CD4-positive, alpha-beta T cell treated with Interleukin-1 beta for 1 hour (primary cell): ENCODE measurements around the gene PDIA3.
A peak's percentile ranks its signal among the peaks of the same experiment; 100 is the strongest.
"Not testable (repeated sequence)": the region's sequence is repeated elsewhere in the genome, so short reads cannot be mapped to it uniquely, and the experiment has no call there.

Experiments used
- DNase-seq, 2 donors: peaks; one replicate each; pipeline ENCODE4 v3.0.0-alpha.2; 2020 to 2022

The PDIA3 gene

DNA sequence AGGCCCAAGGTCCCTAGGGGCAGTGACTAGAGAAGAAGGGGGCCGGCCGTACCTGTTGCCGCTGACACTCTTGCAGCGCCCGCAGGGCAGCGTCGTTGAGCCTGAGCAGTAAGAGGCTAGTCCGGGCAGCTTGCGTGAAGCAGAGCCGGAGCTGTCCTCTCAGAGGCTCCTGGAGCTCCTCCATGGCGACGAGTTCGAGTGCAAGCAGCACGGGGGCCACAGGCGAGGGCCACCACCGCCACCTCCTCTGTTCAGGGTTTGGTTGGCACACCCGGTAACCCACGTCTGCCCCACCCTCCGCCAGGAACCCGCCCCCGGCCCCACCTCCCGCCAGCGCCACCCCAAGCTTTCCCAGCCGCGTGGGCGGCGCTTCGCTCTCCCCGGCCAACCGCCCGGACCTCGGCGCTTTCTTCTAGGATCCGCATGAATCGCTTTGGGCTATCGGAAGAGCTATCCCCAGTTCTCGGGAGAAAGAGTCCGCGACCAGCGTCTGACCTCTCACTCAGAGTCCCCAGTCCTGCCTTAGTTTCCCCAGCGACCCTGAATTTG lies 30.6 kb downstream of the PDIA3 start, which contains the start of gene ELL3:
Gene ELL3, minus strand, starts transcription at position 249 of the 549 bp plus-strand sequence. Its CDS starts 65 bp downstream, at position 184.
- peak; percentile 79 for DNase-seq

DNA sequence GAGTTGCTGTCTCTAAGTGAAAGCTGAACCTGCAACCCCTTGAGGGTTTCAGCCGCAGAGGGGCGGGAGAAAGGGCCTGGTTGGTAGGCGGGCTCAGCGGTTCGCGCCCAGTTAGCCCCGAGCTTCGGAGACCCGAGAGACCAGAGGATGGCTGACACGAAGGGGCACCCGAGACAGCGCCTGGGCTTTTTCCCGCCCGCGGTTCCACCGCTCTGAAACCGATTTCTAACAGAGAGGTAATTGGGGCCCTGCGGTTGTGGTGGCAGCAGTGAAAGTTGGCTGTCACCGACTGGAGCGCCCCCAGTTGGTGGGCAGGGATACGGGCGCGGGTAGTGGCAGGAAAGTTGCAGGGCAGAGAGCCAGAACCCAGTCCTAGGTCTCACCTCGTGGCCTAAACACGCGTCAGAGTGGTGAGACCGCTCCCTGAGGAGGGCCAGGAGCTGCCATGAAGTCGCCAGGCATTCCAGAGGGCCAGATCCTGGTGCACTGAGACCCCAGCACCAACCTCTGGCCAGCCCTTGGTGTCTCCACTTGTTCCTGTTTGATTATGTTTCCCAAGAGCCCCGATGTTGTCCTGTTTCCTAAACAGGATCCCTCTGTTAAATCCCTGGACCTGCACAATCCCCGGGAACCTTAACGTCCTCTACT lies 31.2 kb downstream of the PDIA3 start:
- peak; percentile 82 to 85 for DNase-seq

DNA sequence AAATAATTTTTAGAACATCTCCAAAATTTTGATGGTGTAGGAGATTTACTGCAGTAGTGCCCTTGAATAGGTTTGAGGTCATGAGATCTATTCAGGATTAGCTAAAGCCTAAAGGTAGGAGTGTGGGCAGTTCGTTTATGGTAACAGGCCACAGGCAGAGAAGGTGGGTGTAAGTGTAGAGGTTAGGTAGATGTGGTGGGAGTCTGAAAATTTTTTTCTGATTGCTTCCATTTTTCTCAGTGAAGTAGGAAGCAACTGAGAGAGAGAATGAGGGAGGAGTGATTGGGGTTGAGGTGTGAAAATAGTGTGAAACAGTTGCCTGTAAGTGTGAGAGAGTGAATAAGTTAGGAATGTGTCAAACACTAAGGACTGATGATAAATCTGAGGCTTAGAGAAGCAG lies 32.8 kb downstream of the PDIA3 start:
- no peak for DNase-seq

DNA sequence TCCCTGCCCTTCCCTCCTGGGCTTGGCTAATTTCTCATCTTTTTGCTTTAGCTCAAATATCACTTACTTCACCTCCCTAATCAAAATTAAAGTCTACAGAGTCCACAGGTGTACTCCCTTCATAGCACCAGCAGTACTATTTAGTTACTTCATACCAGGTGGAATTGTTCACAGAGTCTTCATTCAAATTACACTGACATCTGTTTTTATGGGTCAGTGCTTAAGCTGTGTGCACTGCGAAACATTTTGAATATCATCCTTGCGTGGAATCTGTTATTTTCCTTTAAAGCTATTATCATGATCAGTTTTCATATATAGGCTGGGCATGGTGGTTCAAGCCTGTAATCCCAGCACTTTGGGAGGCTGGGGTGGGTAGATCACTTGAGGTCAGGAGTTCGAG lies 43.2 kb downstream of the PDIA3 start:
- no peak for DNase-seq

DNA sequence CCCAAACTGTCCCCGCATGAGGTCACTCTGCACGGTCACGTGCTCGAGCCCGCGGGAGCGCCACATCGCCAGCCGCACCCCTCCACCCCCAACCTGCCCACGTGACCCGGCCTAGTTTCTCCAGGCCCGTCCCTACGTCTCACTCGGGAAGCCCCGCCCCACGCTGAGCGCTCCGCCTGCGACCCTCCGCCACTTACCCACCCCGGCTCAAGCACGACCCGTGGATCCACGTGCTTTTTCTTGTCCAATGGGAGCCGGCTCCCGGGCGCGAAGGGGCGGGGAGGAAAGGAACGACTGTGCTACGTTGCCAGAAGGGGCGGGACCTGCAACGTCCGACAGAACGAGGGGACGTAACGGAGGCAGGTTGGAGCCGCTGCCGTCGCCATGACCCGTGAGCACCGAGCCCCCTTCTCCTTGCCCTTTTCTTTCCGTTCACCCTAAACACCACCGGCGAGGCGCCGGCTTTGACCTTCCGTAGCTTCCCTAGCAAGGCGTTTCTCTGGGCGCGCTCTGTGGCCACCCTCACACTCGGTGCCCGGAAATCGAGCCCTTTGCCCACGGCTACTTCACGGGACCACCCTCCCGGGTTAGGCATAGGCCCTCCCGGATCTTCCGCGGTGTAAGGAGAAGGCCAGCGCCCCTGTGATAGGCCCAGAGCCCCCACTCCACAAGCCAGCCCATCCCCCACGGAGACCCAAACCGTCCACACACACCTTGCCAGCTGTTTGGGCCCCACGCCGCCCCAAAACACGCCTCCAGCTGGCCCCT lies 45.9 kb downstream of the PDIA3 start, which contains the start of gene SERF2:
Gene SERF2, plus strand, starts transcription at position 328 of the 768 bp plus-strand sequence. Its CDS starts 57 bp downstream, at position 385.
- DNase-seq, result peak; percentile 100

DNA sequence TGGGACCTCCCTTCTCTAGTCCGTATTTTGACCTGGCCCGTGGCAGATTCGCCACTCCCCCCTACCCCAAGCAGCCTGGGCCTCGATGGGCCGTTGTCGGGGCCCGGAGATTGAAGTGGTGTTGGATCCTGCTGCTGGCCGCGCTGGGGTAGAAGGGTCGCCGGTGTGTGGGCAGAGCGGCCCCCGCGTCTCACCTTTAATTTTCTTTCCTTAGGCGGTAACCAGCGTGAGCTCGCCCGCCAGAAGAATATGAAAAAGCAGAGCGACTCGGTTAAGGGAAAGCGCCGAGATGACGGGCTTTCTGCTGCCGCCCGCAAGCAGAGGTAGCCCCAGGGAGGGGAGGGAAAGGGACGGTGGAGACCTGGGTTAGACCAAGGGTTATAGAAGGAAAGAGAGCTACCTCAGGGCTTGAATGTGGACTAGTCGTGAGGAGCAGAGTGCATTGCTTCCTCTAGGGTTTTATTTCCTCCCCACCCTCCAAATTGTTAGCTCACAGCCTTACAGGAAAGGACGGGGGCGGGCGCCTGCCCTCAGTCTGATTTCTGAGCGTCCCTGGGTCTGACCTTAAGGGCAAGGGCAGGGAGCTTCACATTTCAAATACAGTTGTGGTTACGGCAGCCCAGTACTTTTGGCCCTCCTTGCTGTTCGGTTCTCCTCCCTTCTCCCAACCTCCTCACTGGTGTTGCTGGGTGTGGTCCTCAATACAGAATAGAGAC lies 46.7 kb downstream of the PDIA3 start:
- DNase-seq, result peak; percentile 45 to 55

DNA sequence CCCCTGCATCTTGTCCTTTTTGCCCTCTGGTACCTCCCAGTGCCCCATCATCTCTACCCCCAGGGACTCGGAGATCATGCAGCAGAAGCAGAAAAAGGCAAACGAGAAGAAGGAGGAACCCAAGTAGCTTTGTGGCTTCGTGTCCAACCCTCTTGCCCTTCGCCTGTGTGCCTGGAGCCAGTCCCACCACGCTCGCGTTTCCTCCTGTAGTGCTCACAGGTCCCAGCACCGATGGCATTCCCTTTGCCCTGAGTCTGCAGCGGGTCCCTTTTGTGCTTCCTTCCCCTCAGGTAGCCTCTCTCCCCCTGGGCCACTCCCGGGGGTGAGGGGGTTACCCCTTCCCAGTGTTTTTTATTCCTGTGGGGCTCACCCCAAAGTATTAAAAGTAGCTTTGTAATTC lies 47.4 kb downstream of the PDIA3 start:
- DNase-seq, result no peak

DNA sequence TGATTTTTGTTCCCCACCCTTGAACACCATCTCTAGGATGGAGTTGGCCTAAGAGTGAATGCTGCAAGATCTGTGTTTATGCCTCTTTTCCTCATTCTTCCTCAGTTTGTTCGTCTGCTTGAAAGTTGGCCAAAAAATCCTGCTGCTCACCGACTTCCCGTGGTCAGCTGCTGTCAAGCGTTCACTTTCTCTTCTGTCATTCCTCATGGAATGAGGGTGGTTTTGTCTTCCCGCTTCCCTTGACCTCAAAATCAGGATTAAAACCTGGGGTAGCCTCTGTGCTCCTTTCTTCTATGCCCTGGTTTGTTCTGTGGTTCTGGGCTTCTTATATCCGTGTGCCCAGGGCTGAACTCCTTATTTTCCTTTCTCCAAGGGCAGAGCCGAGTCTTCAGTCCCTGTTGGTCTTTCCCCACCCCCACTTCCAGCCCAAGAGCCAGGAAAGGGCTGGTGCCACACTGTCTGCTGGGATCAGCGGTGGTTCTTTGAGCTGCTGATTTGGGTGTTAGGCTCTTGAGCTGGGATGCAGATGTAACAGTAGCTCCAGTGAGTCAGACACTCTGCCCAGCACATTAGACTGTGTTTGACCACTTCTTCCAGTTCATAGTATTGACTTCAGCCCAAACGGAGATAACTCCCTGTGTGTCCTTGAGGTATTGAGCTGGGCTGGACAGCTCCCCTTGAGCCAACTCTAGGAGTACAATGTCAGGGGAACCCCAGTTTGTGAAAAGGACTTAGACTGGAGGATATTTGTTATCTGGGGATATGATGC lies 48.2 kb downstream of the PDIA3 start:
- no peak for DNase-seq

DNA sequence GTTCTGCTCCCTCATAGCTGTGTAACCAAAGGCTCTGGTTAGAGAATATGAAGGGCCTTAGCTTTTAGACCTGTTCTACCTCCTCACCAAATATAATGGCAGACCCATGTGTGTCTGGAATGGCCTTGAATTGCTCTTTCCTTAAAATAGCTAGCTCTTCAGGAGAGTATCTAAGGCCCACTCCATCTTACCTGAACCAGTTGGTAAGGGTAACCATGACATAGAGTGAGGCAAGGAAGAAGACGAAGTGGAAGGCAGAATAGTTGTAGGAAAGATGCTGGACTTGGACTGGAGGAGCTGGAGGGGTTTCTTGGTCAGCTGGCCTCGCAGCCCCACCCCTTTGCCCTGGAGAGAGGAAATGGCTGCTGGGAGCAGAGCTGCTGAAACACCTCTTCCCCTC lies 49.0 kb downstream of the PDIA3 start:
- DNase-seq, result no peak

DNA sequence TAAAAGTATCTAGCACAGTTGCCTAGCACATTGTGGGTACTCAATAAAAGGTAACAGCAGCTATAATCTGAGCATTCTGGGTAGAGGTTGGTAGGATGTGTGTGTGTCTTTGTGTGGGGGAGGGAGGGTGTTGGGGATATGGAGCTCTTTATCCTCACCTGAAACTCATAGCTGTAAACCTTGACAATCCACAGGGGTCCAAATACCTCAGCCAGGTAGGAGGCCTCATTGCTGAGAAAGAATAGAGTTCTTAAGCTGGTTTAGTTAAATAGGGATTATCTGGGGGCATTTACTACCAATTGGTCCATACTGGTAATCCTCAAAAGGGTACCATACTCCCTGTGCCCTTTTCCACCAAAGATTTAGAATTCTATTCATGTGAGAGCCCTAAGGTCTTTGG lies 49.8 kb downstream of the PDIA3 start:
- no peak for DNase-seq

DNA sequence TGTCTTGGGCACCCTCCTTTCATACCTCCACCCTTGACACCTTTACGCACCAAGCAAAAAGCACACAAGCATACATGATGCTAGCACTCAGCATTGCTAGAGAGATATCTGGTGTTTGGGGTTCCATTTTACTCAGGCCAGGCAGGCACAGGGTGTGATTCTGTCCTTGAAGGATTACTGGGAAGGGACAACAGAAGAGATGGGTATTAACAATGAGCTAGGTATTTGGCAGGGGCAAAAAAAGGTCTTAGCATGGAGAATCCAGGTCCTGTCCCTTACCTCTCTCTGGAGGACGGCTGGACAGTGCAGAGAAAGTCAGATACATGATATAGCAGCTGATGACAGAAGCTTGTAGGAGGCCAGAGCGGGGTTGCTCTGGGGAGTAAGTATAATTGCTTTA lies 50.3 kb downstream of the PDIA3 start:
- no peak for DNase-seq

DNA sequence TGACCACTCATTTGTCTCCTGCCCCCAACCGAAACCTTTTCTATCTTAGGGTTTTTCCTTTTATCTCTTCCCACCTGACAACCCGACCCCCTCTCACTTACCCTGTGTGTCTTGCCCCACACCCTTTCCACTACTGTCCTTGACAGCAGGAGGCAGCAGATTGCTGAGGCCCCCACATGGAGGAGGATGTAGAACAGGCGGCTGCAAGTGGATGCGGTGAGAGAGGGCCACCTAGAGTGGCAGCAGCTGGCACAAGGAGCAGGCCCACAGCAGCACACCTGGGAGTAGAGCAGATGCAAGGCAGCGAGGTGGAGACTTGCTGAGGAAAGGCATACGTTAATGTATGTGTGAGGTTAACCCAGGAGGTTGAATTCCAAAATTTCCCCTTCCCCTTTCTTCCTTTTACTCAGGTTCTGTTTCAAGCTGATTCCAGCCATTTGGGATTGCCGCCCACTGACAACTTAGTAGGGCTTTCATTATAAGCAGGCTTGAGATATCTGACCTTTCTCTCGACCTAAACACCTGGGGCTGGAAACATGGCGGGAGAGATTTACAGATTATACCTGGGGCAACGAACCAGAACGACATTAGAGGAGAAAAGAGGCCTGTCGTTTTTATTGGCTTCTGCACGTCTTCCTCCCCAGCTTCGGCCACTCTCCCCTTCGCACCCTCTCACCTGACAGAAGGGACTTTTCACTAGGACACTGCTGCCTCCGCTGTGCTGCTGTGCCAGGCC lies 53.1 kb downstream of the PDIA3 start:
- DNase-seq, result no peak

DNA sequence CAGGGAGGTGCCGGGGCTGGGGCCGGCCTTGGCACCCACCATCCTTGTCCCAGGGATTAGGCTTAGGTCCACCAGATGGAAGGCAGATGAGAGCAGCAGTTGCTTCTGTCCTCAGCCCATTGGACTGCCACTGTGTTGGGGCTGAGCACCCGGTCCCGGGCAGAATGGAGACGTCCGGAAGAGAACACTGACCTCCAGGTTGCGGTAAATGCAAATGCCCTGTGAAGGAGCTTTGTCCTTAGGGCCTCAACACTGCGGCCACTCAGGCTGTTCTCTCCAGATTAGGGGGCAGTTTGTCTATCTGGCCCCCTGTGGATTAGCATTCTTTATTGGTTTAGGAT lies 53.7 kb downstream of the PDIA3 start, which contains the start of gene SERINC4:
Gene SERINC4, minus strand, starts transcription at position 276 of the 341 bp plus-strand sequence. Its CDS starts 234 bp downstream, at position 42.
- no peak for DNase-seq

DNA sequence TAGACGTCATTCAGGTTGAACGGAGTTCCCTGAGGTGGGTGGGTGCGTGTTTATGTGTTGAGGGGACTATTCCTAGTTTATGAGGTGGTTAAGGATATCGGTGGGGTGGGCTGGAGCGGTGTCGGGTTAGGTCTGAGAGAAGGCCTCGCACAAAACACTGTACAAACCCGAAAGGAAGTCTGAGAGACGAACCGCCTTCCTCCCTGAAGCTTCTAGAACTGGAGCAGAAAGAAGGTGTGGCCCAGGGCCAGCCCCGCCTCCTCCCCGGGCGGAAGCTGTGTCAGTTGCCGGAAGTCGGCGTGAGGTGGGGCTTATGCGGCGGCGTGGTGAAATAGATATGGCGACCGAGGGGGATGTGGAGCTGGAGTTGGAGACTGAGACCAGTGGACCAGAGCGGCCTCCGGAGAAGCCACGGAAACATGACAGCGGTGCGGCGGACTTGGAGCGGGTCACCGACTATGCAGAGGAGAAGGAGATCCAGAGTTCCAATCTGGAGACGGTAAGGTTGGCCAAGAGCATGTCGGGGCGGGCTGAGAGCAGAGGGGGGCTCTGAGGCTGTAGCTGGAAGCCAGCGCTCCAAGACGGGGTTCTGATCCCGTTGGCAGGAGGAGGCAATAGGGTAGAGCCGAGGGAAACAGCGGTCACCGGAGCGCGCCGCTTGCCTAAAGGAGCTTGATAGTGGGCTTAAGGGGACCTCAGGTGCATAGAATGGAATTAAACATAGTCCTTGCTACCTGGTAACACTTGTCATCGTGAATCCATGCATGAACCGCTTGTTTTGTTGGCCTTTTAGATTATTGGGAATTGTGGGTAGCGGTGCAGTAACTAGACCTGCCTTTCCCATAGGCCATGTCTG lies 54.3 kb downstream of the PDIA3 start, which contains the start of gene HYPK:
Gene HYPK, plus strand, starts transcription at position 314 of the 856 bp plus-strand sequence. Its CDS starts 24 bp downstream, at position 338.
- DNase-seq, result peak; percentile 94

DNA sequence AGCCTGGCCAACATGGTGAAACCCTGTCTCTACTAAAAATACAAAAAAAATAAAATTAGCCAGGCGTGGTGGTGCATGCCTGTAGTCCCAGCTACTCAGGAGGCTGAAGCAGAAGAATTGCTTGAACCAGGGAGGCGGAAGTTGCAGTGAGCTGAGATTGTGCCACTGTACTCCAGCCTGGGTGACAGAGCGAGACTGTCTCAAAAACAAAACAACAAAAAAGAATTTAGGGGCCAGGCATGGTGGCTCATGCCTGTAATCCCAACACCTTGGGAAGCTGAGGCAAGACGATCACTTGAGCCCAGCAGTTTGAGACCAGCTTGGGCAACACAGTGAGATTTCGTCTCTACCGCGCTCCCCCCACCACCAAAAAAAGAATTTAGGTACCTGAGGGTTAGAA lies 56.4 kb downstream of the PDIA3 start:
- not testable (repeated sequence) for DNase-seq

DNA sequence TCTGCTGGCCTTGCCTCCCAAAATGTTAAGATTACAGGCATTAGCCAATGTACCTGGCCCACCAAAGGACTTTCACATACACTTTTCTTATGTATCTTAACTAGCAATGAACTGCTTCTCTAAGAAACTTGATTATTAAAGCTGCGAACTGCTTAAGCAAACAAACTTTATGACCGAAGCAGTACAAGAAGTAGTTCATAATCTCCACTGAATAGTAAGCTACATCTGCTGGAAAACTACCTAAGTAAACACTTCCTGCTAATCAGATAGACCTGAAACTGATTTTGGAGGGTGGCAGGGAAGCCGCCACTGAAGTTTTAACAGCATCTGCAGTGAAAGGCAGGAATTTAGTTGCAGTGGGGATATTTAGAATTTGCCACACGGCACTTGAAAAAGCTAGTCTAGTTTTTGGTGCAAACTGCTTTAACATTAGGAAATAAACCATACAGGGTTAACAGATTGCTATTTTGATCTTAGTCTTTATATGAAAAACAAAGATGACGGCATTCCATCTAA lies 62.3 kb downstream of the PDIA3 start:
- DNase-seq, result no peak

DNA sequence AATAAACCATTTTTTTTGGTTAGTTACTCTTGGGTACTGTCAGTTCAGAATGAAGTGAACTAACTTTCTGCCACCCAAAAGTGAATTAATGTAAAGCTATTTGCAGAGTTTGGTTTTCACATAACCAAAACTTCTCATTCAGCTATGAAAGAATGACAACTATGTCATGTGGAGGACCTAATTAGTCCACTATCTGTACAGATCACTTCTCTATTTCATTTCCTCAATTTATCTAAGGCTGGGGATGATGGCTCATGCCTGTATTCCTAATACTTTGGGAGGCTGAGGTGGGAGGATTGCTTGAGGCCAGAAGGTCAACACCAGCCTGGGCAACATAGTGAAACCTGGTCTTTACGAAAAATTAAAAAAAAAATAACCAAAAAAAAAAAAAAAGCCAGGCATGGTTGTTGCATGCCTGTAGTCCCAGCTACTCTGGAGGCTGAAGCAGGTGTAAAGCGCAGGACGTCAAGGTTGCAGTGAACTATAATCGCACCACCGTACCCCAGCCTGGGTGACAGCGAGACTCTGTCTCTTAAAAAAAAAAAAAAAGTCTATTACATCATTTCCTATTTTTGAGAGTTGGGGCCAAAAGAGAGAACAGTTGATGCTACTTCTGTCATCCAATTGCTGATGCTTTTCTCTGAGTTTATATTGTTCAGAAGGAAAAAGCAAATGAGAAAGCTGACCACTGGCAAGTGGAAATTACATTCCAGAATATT lies 62.9 kb downstream of the PDIA3 start:
- DNase-seq, result peak in 1 of 2 donors; percentile 62

DNA sequence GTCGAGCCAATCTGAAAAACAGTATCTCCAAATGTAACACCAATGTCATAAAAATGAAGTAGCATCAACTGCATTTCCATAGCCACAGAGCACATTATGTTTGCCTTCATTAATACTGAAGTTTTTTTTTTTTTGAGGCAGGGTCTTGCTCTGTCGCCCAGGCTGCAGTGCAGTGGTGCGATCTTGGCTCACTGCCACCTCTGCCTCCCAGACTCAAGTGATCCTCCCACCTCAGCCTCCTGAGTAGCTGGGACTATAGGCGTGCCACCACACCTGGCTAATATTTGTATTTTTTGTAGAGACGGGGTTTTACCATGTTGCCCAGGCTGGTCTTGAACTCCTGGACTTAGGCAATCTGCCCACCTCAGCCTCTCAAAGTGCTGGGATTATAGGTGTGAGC lies 68.8 kb downstream of the PDIA3 start:
- DNase-seq, result not testable (repeated sequence)

DNA sequence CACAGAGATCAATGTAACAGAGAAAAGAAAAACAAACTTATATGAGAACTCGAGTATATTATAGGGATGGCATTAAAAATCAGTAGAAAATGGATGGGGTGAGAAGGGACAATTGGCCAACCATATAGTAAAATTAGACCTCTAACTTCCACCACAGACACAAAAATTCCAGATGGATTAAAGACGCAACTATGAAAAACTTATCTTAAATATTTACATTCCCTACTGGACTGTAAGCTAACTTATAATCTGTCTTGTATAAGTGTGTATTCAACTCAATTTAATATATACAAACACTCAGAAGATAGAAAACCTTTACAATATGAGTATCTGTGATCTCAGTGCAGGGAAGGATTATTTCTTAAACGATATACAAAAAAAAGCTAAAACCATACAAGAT lies 75.3 kb downstream of the PDIA3 start:
- no peak for DNase-seq
